ENCODE measurements around the gene RPS6KC1. TPM values are rescaled to one million over a fixed set of nuclear protein-coding genes. Genes with fewer than 3 reads are reported as not detected.

Gene RPS6KC1
- total RNA-seq, 4 donors from 2014 or later: 16.1 to 22.6 (median 21.4) TPM

GRCh38 chr1:213066363-213066762, 15.3 kb downstream of the RPS6KC1 start:
- no peak for ATAC-seq (ENCODE audit: low FRiP score)

GRCh38 chr1:213067352-213067751, 16.3 kb downstream of the RPS6KC1 start:
- no peak for DNase-seq (ENCODE audit: low spot score)
- no peak for ATAC-seq (ENCODE audit: low FRiP score)
- no peak for TF ChIP-seq CTCF (IDR thresholded peaks at IDR 0.05)

More at GRCh38 chr1:213066363-213066762, 15.3 kb downstream of the RPS6KC1 start:
- no peak for DNase-seq (ENCODE audit: low spot score)
- no peak for TF ChIP-seq CTCF (IDR thresholded peaks at IDR 0.05)

- TF ChIP-seq CTCF (IDR thresholded peaks at IDR 0.05): no peak
- peak; percentile 68 for ATAC-seq (ENCODE audit: low FRiP score)
- no peak for DNase-seq (ENCODE audit: low spot score)
Measured at GRCh38 chr1:213070406-213070805, 19.4 kb downstream of the RPS6KC1 start.

GRCh38 chr1:213075725-213076124, 24.7 kb downstream of the RPS6KC1 start:
- no peak for TF ChIP-seq CTCF (IDR thresholded peaks at IDR 0.05)
- no peak for DNase-seq (ENCODE audit: low spot score)
- ATAC-seq (ENCODE audit: low FRiP score): no peak

- no peak for ATAC-seq (ENCODE audit: low FRiP score)
- no peak for DNase-seq (ENCODE audit: low spot score)
- no peak for TF ChIP-seq CTCF (IDR thresholded peaks at IDR 0.05)
Measured at GRCh38 chr1:213082420-213083111, 31.5 kb downstream of the RPS6KC1 start.

GRCh38 chr1:213083112-213083445, 32.0 kb downstream of the RPS6KC1 start:
- TF ChIP-seq CTCF (IDR thresholded peaks at IDR 0.05): no peak
- ATAC-seq (ENCODE audit: low FRiP score) (no peak), DNase-seq (ENCODE audit: low spot score) (no peak)

GRCh38 chr1:213087911-213088310, 36.9 kb downstream of the RPS6KC1 start:
- DNase-seq (ENCODE audit: low spot score): no peak
- TF ChIP-seq CTCF (IDR thresholded peaks at IDR 0.05): no peak
- no peak for ATAC-seq (ENCODE audit: low FRiP score)
